Measurements from ENCODE around the gene CFAP251. TPM values are rescaled to one million over a fixed set of nuclear protein-coding genes. Genes with fewer than 3 reads are reported as not detected.

CFAP251 gene
- total RNA-seq, 2 experiments from 2014 or later, result 0.28 to 0.33 TPM

GRCh38 chr12:121932914-121933521 lies 14.6 kb downstream of the CFAP251 start:
- ATAC-seq (ENCODE audit: poor library complexity) (no peak), DNase-seq (no peak)
- no peak overlapping the region for H3K4me3 ChIP-seq (ENCODE audit: low read length)
- POLR2A ChIA-PET, result no interaction called here
- no peaks in the 10 kb centered on the region for H3K4me1 ChIP-seq (ENCODE audit: insufficient read depth, low read length)
- Mint-ChIP-seq H3K36me3 (ENCODE audit: low read depth) (no peaks in the 10 kb centered on the region), H3K4me1 (ENCODE audit: low read depth) (no peaks in the 10 kb centered on the region), H3K4me3 (no peak overlapping the region), H3K27me3 (no peaks in the 10 kb centered on the region), H3K9me3 (no peaks in the 10 kb centered on the region), H3K27ac (no peak overlapping the region)
- H3K27ac ChIP-seq (ENCODE audit: low read depth in 1 of 2, low read length in 2 of 2), result no peak overlapping the region
- CTCF ChIA-PET, result no interaction called here
- intact Hi-C loops (cut with DNase I, micrococcal nuclease), result no loop called here
- no peak for TF ChIP-seq CTCF (IDR thresholded peaks at IDR 0.05)
- H3K9me3 ChIP-seq (ENCODE audit: control insufficient read depth in 1 of 2, insufficient read depth in 1 of 2, low read length in 2 of 2), result peaks cover 0 to 4% of the 10 kb centered on the region in 2 experiments
- H3K27me3 ChIP-seq (ENCODE audit: control insufficient read depth in 1 of 2, insufficient read depth in 2 of 2, low read length in 2 of 2), result no peaks in the 10 kb centered on the region
- no peaks in the 10 kb centered on the region for H3K36me3 ChIP-seq (ENCODE audit: insufficient read depth, low read length)

GRCh38 chr12:121933522-121934308 lies 15.3 kb downstream of the CFAP251 start:
- ChIA-PET CTCF (no interaction called here), POLR2A (no interaction called here)
- DNase-seq (no peak), ATAC-seq (ENCODE audit: poor library complexity) (no peak)
- Mint-ChIP-seq H3K27me3 (no peaks in the 10 kb centered on the region), H3K9me3 (no peaks in the 10 kb centered on the region), H3K36me3 (ENCODE audit: low read depth) (no peaks in the 10 kb centered on the region), H3K4me1 (ENCODE audit: low read depth) (no peaks in the 10 kb centered on the region), H3K27ac (no peak overlapping the region), H3K4me3 (no peak overlapping the region)
- Histone ChIP-seq H3K27me3 (ENCODE audit: control insufficient read depth in 1 of 2, insufficient read depth in 2 of 2, low read length in 2 of 2) (no peaks in the 10 kb centered on the region), H3K36me3 (ENCODE audit: insufficient read depth, low read length) (no peaks in the 10 kb centered on the region), H3K9me3 (ENCODE audit: control insufficient read depth in 1 of 2, insufficient read depth in 1 of 2, low read length in 2 of 2) (peaks cover 0 to 4% of the 10 kb centered on the region in 2 experiments), H3K27ac (ENCODE audit: low read depth in 1 of 2, low read length in 2 of 2) (no peak overlapping the region), H3K4me3 (ENCODE audit: low read length) (no peak overlapping the region), H3K4me1 (ENCODE audit: insufficient read depth, low read length) (no peaks in the 10 kb centered on the region)
- intact Hi-C loops (cut with DNase I, micrococcal nuclease), result no loop called here
- no peak for TF ChIP-seq CTCF (IDR thresholded peaks at IDR 0.05)

- Mint-ChIP-seq H3K9me3 (no peaks in the 10 kb centered on the region), H3K27me3 (no peaks in the 10 kb centered on the region), H3K27ac (no peak overlapping the region), H3K4me1 (ENCODE audit: low read depth) (peaks cover 4% of the 10 kb centered on the region), H3K36me3 (ENCODE audit: low read depth) (no peaks in the 10 kb centered on the region), H3K4me3 (no peak overlapping the region)
- no peak overlapping the region for H3K4me3 ChIP-seq (ENCODE audit: low read length)
- POLR2A ChIA-PET, result no interaction called here
- no peaks in the 10 kb centered on the region for H3K4me1 ChIP-seq (ENCODE audit: insufficient read depth, low read length)
- TF ChIP-seq CTCF (IDR thresholded peaks at IDR 0.05), result no peak
- H3K36me3 ChIP-seq (ENCODE audit: insufficient read depth, low read length), result no peaks in the 10 kb centered on the region
- peaks cover 0 to 4% of the 10 kb centered on the region in 2 experiments for H3K9me3 ChIP-seq (ENCODE audit: control insufficient read depth in 1 of 2, insufficient read depth in 1 of 2, low read length in 2 of 2)
- intact Hi-C loops (cut with DNase I, micrococcal nuclease), result no loop called here
- CTCF ChIA-PET, result no interaction called here
- DNase-seq (no peak), ATAC-seq (ENCODE audit: poor library complexity) (no peak)
- no peaks in the 10 kb centered on the region for H3K27me3 ChIP-seq (ENCODE audit: control insufficient read depth in 1 of 2, insufficient read depth in 2 of 2, low read length in 2 of 2)
- no peak overlapping the region for H3K27ac ChIP-seq (ENCODE audit: low read depth in 1 of 2, low read length in 2 of 2)
Observed at GRCh38 chr12:121934309-121934664, 15.9 kb downstream of the CFAP251 start.

Data from CD4-positive, alpha-beta T cell (primary cell).